ENCODE measurements around the gene XXYLT1. TPM values are rescaled to one million over a fixed set of nuclear protein-coding genes. Genes with fewer than 3 reads are reported as not detected.
A peak's percentile ranks its signal among the peaks of the same experiment; 100 is the strongest.

XXYLT1 gene
- total and polyA plus RNA-seq, 2 of the 4 experiments (the other 2 are of a cell fraction) = 14.7 to 18.1 TPM

- Histone ChIP-seq H3K4me3 (ENCODE audit: insufficient read depth, low read depth, low read length) (no peak overlapping the region), H3K79me1 (ENCODE audit: low read depth in 1 of 2, low read length in 2 of 2) (no peaks in the 10 kb centered on the region), H4K5ac (ENCODE audit: low read depth, low read length) (no peak overlapping the region), H4K91ac (ENCODE audit: insufficient read depth, low read depth, low read length) (no peak overlapping the region), H2BK5ac (ENCODE audit: low read depth, low read length, poor library complexity, severe bottlenecking) (no peak overlapping the region), H2BK15ac (ENCODE audit: low read depth, low read length) (no peak overlapping the region), H2AFZ (replicated peaks; ENCODE audit: low read length, poor library complexity) (peak overlapping the region; percentile 46), H2BK120ac (ENCODE audit: low read depth, low read length) (no peak overlapping the region), H2BK20ac (ENCODE audit: low read depth, low read length) (no peak overlapping the region), H2AK9ac (replicated peaks; ENCODE audit: low read depth, low read length, poor library complexity) (no peak overlapping the region), H3K9me1 (ENCODE audit: insufficient read depth, low read length) (no peaks in the 10 kb centered on the region), H4K20me1 (ENCODE audit: insufficient read depth, low read length) (no peaks in the 10 kb centered on the region), H3K14ac (replicated peaks; ENCODE audit: low read depth, low read length) (no peak overlapping the region), H3K4me2 (ENCODE audit: low read depth, low read length) (no peak overlapping the region), H3K56ac (ENCODE audit: extremely low read depth, insufficient read depth, low read length) (no peak overlapping the region), H3K23ac (ENCODE audit: low read depth, low read length) (no peak overlapping the region), H3K36me3 (ENCODE audit: control insufficient read depth, insufficient read depth, low read length) (no peaks in the 10 kb centered on the region), H3K27ac (ENCODE audit: insufficient read depth, low read length) (no peak overlapping the region), H3K9ac (ENCODE audit: low read depth, low read length) (no peak overlapping the region), H3K9me3 (ENCODE audit: control insufficient read depth, insufficient read depth, low read length) (peaks cover 6% of the 10 kb centered on the region), H3K27me3 (ENCODE audit: control insufficient read depth, insufficient read depth, low read length) (peaks cover 45% of the 10 kb centered on the region), H3K4me1 (ENCODE audit: control insufficient read depth, insufficient read depth, low read length) (no peaks in the 10 kb centered on the region), H2AK5ac (ENCODE audit: low read depth, low read length) (no peak overlapping the region), H3K18ac (ENCODE audit: low read depth, low read length) (no peak overlapping the region), H4K8ac (ENCODE audit: low read depth in 2 of 2, low read length in 2 of 2) (no peak overlapping the region), H3K4ac (ENCODE audit: low read depth, low read length) (no peak overlapping the region)
- CTCF ChIA-PET = interaction anchor here (0.6 kb wide), 1 partner anchor 87 kb away, joined by 3 read pairs; no protein-coding TSS in a partner anchor
- no TSS peak for BruUV-seq (replicated peaks)
- POLR2A ChIA-PET (ENCODE audit: unreplicated experiment) = no interaction called here
- WGBS, 2 experiments (ENCODE audit: extremely low coverage in 2 of 2, insufficient read length in 1 of 2) = no CpG with 5 or more reads among the region's 4 CpGs
- in situ Hi-C loops (cut with MboI; ENCODE audit: low sequenced_read_pairs) (no loop called here), intact Hi-C loops (cut with micrococcal nuclease) (no loop called here), dilution Hi-C loops (cut with HindIII; ENCODE audit: low sequenced_read_pairs, unreplicated experiment) (no loop called here)
- DNase-seq (no peak), ATAC-seq (ENCODE audit: low read depth) (no peak)
- no peak for TF ChIP-seq FOS (IDR thresholded peaks at IDR 0.05; ENCODE audit: low read depth, low read length)
- TF ChIP-seq CHD1 (IDR thresholded peaks at IDR 0.05; ENCODE audit: low read depth, low read length) = no peak
- TF ChIP-seq RFX5 (IDR thresholded peaks at IDR 0.05; ENCODE audit: low read depth, low read length) = no peak
- TF ChIP-seq RCOR1 (IDR thresholded peaks at IDR 0.05; ENCODE audit: insufficient replicate concordance, low read length) = no peak
- no peak for TF ChIP-seq NFE2L2 (IDR thresholded peaks at IDR 0.05; ENCODE audit: low read depth, low read length)
- TF ChIP-seq CEBPB (IDR thresholded peaks at IDR 0.05; ENCODE audit: low read depth, low read length) = no peak
- TF ChIP-seq RAD21 (IDR thresholded peaks at IDR 0.05; ENCODE audit: low read length) = no peak
- no peak for TF ChIP-seq MAFK (IDR thresholded peaks at IDR 0.05; ENCODE audit: low read depth, low read length)
- TF ChIP-seq USF2 (IDR thresholded peaks at IDR 0.05; ENCODE audit: low read depth, low read length) = no peak
- TF ChIP-seq POLR2A (IDR thresholded peaks at IDR 0.05; ENCODE audit: low read depth, low read length) = no peak
- no peak for TF ChIP-seq SMC3 (IDR thresholded peaks at IDR 0.05; ENCODE audit: low read depth, low read length)
- TF ChIP-seq ELK1 (IDR thresholded peaks at IDR 0.05; ENCODE audit: borderline replicate concordance, low read depth, low read length) = no peak
- TF ChIP-seq BHLHE40 (IDR thresholded peaks at IDR 0.05; ENCODE audit: low read depth, low read length) = no peak
- TF ChIP-seq CTCF (conservative IDR thresholded peaks at IDR 0.05; ENCODE audit: low read depth, low read length) = no peak
- TF ChIP-seq MXI1 (IDR thresholded peaks at IDR 0.05; ENCODE audit: borderline replicate concordance, low read depth, low read length) = no peak
Observed at GRCh38 chr3:195020185-195020584, 250.8 kb downstream of the XXYLT1 start.

Data from IMR-90 (cell line).